Stimulated activated CD8-positive, alpha-beta memory T cell treated with anti-CD3 and anti-CD28 coated beads, Interleukin-4, amount 100 ng/mL, for 48 hours (primary cell): ENCODE results near the gene BTBD1.
"Not testable (repeated sequence)": the region's sequence is repeated elsewhere in the genome, so short reads cannot be mapped to it uniquely, and the experiment has no call there.

Experiments used
- DNase-seq: peaks from one replicate; pipeline ENCODE4 v3.0.0-alpha.2; 2020

BTBD1 gene

DNA sequence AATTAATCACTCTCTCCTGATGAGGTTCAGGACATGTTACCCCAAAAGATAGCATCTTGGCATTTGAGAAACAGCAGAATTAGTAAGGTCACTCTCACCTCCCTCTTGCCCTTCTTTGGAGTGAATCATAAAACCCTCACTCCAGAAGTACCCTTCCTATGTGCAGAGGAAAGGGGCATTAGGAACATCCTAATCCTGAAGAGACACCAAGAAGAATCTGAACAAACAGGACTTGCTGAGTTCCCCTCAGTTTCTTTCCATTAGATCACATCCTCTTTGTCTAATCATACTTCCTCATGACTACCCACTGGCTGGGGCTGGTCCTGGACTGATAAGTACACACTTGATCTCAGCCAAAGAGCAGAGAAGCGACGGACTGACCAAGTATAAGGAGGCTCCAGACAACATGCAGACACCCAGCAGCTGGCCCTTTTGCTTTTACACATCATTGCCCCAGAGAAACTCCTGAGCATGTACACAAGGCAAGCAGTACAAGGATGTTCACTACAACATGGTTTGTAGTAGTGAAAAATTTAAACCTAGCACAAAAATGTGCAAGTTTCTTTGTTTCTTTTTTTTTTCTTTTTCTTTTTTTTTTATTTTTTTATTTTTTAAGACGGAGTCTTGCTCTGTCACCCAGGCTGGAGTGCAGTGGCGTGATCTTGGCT, 25.4 kb upstream of the BTBD1 start:
- no peak for DNase-seq

- not testable (repeated sequence) for DNase-seq
Observed at GRCh38 chr15:83091965-83092308, 24.9 kb upstream of the BTBD1 start.

- no peak for DNase-seq
Observed at GRCh38 chr15:83090465-83090864, 23.4 kb upstream of the BTBD1 start.

DNA sequence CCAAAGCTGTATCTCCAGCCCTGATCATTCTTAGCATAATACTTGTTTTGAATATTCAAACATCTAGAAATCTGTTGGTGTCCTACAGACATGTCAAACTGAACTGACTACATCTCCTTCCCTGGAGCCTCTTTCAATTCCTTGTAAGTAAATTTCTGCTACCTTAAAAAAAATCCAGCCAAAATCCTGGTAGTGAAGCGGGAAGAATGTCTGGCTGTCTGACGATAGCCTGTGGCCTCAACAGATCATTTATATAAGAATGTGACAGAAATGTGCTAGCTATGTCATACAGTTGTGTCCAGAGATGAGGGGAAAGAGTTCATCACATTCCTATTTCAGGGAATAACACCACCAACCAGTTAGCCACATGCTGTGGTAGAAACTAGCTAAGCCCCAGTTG, 21.8 kb upstream of the BTBD1 start:
- no peak for DNase-seq

- no peak for DNase-seq
Observed at GRCh38 chr15:83087576-83087975, 20.5 kb upstream of the BTBD1 start.

- DNase-seq: not testable (repeated sequence)
Observed at GRCh38 chr15:83085864-83086552, 19.0 kb upstream of the BTBD1 start.

DNA sequence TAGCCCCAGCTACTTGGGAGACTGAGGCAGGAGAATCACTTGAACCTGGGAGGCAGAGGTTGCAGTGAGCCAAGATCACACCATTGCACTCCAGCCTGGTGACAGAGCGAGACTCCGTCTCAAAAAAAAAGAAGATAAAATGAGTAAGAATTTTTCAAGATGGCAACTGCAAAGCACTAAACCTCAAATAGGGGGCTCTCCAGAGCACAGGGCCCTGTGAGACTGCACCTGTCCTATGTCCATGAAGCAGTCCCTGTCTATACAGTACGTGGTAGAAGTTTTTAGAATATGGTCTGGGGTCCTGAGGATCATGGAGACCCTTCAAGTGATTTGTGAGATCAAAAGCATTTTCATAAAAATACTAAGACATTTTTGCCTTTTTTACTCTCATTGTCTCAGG, 18.4 kb upstream of the BTBD1 start:
- not testable (repeated sequence) for DNase-seq

GRCh38 chr15:83082730-83083386, 15.8 kb upstream of the BTBD1 start:
- DNase-seq: no peak

DNA sequence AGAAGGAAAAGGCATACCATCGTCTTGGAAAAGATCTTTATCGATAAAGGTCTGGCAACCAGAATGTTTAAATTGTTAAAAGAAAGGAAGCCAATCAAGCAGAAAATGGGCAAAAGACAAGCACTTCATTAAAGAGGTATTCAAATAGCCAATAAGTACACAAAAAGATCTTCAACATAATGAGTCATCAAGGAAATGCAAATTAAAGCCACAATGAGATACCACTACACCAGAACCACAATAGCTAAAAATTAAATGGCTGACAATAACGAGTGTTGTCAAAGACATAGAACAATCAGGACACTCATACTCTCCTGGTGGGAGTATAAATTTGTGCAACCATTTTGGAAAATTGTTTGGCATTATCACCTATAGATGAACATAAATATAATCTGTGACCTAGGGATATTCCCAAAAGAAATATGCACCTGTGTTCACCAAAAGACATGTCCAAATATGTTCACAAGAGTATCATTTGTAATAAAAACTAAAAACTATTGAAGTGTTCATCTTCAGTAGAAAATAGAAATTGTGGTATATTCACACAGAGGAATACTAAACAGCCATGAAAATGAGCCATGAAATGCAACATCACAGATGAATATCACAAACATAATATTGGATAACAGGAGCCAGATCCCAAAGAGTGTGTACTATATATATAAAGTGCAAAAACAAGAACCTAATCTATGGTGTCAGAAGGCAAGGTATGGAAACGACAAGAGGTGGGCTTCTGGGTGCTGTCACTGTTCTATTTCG, 14.4 kb upstream of the BTBD1 start:
- DNase-seq: no peak

- no peak for DNase-seq
Observed at GRCh38 chr15:83078712-83079111, 11.7 kb upstream of the BTBD1 start.

DNA sequence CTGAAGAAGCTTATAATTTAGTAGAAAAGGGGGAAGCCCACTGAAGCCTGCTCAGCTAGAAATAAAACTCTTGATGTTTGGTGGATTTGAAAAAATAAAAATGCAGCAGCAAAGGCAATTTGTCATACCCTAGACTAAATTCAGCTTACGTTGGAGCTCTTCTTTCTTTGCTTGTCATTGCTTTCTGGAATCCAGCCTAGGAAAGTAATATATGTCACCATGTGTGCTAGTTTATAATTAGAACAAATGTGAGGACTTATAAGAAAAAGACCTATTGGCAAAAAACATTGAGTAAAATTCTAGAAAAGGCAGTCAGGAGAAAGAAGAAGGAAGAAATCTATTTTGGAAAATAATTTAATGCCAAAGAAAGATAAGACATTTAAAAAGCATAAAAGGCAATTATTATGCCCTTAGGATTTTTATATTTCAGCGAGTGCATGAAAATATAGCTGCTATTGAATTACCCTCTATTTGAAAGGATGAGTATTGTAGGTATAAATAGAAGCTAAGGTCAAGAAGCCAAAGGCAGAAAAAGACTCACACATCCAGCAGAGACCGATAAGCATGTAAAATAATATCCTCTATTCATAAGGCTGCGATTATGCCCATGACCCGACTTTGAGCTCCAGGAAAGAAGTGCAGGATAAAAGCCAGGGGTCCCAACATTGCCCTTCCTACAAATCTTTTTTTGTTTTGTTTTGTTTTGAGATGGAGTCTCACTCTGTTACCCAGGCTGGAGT, 10.6 kb upstream of the BTBD1 start:
- no peak for DNase-seq

- peak; percentile 44 for DNase-seq
Observed at GRCh38 chr15:83069211-83069642, 2.2 kb upstream of the BTBD1 start.

DNA sequence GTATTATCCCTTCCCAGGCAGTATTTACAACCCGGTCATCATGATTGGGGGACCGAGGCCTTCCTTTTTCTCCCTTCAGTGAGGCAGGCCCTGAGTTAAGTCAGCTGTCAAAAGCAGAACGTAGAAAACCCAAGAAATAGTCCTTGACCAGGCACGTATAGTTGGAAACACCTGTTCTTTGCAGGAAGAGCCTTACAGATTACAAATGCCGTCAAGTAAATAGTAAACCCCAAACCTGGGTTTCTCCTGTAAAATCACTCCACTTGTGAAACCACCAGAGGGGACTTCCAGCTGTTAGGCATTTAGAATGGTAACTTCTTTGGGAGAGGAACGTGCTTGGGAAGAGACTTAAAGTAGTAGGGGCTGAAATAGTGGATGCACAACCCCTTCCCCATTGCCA, 1.0 kb upstream of the BTBD1 start:
- DNase-seq: no peak

GRCh38 chr15:83067638-83067962, 548 bp upstream of the BTBD1 start:
- no peak for DNase-seq

DNA sequence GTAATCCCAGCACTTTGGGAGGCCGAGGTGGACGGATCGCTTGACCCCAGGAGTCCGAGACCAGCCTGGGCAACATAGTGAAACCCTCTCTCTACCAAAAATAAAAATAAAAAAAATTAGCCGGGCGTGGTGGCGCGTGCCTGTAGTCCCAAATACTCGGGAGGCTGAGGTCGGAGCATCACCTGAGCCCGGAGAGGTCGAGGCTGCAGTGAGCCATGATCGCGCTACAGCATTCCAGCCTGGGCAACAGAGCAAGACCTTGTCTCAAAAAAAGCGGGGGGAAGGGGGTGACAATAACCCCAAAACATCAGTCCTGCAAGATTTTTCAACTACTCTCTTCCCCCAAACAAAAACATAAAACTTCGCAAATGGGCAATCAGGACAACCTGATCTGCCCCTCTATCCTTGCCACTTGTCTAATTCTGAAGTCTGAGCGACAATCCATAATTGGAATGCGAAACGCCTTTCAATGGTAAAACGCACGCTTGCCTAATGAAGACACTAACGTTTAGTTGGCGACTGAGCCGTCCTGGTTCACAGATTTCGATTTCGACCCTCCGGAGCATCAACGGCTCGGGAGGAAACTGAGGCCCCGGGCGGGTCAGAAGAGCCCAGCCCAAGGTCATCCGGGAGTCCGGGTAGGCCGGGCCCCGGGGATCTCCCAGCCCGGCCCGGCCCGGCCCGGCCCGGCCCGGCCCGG, 868 bp downstream of the BTBD1 start:
- DNase-seq: no peak

DNA sequence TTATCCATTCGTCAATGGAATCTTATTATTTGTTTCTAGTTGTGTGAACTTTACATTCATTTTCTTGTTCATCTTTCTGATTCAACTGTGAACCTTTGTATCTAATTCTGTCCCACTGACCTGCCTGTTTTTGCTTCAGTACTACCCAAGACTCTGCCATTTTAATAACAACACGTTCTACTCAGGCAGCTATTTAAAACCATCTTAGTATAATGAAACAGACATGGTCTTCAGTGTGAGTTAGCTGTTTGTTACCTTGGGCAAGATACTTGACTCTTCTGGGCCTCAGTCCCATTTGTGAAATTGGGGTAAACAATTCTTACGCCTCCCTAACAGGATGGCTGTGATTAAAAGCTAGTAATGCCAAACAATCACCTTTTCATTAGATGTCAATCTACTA, 1.6 kb downstream of the BTBD1 start:
- no peak for DNase-seq

- DNase-seq: no peak
Observed at GRCh38 chr15:83064859-83065258, 2.2 kb downstream of the BTBD1 start.

DNA sequence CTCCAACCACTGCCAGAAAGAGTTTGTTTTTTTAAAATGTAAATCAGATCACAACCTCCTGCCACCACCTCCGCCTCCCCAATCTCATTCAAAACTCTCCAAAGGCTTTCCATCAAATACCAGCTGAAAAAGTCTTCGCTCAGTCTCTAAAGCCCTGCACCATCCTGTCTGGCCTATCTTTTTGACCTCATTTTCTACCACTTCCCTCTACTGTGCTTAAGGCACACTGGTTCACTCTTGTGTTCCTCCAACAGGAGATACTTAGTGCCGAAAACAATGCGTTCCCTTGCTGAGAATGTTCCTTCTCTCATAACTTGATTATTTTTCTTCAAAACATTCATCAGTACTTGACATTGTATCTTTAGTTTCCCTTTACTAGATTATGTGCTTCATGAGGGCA, 3.5 kb downstream of the BTBD1 start:
- DNase-seq: no peak

GRCh38 chr15:83062768-83063180, 4.3 kb downstream of the BTBD1 start:
- DNase-seq: no peak

DNA sequence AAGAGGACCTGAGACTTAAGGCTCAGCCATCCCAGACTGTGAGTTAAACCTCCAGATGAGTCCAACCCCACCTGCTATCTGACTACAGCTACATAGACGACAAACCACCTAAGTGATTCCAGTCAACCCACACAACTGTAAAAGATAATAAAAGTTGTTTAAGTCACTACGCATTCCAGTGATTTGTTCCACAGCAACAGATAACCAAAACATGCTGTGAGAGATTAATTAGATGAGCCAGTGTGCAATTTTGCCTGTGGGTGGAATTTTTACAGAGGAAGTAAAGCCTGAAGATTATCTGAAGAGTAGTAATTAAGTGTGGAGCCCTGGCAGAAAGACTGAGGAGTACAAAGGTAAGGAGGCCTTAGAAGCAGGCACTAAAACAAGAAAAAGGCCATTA, 5.4 kb downstream of the BTBD1 start:
- DNase-seq: no peak

GRCh38 chr15:83057696-83058376, 9.2 kb downstream of the BTBD1 start:
- no peak for DNase-seq

DNA sequence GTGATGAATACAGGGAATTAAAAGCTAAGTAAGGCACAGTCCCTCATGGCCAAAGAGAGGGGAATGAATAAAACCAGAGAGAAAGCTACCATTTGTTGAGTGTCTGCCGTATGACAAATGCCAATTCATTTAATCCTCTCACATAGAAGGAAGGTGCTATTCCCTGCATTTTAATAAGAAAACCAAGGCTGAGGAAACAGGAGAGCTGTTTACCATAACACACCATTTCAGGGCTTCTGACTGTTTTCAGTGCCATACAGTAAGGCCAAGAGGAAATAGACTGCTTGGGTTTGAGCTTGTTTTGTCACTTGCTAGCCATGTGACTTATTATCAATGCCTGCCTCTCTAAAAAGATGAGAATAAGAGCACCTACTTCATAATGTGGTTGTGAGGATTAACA, 10.1 kb downstream of the BTBD1 start:
- DNase-seq: no peak
